ENCODE measurements around the gene AP3D1.

AP3D1 gene

DNA sequence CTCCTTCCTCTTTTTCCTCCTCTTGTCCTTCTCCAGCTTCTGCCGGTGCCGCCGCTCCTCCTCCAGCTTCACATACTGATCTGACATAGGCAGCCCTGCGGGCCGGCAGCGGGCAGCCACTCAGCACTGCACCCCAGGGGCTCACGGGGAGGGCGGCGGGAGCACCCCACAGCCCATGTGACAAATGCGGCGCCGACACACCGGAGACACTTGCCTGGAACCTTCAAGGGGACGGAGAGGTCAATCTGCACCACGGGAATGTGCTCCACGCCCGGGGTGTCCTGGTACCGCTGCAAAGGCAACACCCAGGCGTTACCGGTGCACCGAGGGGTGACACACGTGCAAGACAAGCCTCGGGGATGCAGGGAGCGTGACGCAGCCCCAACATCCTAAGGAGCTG is 36.0 kb downstream of the AP3D1 start:
- H3K4me3 ChIP-seq (ENCODE audit: low read depth, low read length), result no peak overlapping the region
- TF ChIP-seq, protein P1, sequence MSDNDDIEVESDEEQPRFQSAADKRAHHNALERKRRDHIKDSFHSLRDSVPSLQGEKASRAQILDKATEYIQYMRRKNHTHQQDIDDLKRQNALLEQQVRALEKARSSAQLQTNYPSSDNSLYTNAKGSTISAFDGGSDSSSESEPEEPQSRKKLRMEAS (IDR thresholded peaks at IDR 0.05; ENCODE audit: low read depth, low read length), result no peak
- TF ChIP-seq MYC (IDR thresholded peaks at IDR 0.05; ENCODE audit: low read depth, low read length) (no peak), POLR2A (IDR thresholded peaks at IDR 0.05; ENCODE audit: extremely low read depth, insufficient read length) (no peak)
- TF ChIP-seq, protein P2, sequence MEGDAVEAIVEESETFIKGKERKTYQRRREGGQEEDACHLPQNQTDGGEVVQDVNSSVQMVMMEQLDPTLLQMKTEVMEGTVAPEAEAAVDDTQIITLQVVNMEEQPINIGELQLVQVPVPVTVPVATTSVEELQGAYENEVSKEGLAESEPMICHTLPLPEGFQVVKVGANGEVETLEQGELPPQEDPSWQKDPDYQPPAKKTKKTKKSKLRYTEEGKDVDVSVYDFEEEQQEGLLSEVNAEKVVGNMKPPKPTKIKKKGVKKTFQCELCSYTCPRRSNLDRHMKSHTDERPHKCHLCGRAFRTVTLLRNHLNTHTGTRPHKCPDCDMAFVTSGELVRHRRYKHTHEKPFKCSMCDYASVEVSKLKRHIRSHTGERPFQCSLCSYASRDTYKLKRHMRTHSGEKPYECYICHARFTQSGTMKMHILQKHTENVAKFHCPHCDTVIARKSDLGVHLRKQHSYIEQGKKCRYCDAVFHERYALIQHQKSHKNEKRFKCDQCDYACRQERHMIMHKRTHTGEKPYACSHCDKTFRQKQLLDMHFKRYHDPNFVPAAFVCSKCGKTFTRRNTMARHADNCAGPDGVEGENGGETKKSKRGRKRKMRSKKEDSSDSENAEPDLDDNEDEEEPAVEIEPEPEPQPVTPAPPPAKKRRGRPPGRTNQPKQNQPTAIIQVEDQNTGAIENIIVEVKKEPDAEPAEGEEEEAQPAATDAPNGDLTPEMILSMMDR (IDR thresholded peaks at IDR 0.05; ENCODE audit: low read depth, low read length), result no peak
- no peak for DNase-seq (ENCODE audit: low read depth)

DNA sequence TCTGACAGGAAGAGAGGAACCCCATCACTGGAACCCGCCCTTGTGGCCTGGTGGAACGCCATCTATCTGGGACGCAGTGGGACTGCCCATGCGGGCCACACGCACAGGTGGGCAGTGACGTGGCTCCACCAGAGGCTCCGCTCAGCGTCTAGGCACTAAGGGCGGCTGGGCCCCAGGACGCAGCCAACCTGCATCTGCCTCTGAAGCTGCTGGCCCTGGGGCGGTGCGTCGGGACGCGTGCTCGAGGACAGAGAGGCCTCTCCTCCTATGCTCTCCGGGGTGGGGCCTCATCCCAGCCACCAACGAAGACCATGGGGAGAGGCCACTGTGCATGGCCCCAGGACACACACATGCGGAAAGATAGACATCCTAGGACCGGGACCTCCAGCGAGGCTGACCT is 36.5 kb downstream of the AP3D1 start:
- TF ChIP-seq, protein P1 (IDR thresholded peaks at IDR 0.05; ENCODE audit: low read depth, low read length), result no peak
- TF ChIP-seq MYC (IDR thresholded peaks at IDR 0.05; ENCODE audit: low read depth, low read length) (no peak), POLR2A (IDR thresholded peaks at IDR 0.05; ENCODE audit: extremely low read depth, insufficient read length) (no peak)
- TF ChIP-seq, protein P2 (IDR thresholded peaks at IDR 0.05; ENCODE audit: low read depth, low read length), result no peak
- DNase-seq (ENCODE audit: low read depth), result no peak
- no peak overlapping the region for H3K4me3 ChIP-seq (ENCODE audit: low read depth, low read length)

DNA sequence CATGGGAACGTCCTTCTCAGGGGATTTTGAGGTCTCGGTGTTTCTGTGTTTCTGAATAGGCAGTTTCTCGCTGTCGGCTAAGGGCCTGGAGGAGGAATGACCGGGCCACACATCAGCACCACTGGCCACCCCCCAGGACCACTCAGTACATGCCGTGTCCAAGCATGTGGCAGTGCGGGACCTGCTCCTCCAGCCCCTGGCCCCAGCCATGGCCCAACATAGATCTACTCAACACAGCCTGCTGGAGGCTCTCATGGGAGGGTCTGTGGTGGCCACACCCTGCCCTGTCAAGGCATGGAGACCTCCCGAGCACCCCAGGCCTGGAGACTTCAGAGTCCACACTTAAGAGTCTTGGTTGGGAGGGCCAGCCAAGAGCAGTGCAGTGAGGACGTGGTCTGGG is 37.1 kb downstream of the AP3D1 start:
- TF ChIP-seq, protein P2 (IDR thresholded peaks at IDR 0.05; ENCODE audit: low read depth, low read length), result no peak
- TF ChIP-seq MYC (IDR thresholded peaks at IDR 0.05; ENCODE audit: low read depth, low read length) (no peak), POLR2A (IDR thresholded peaks at IDR 0.05; ENCODE audit: extremely low read depth, insufficient read length) (no peak)
- TF ChIP-seq, protein P1 (IDR thresholded peaks at IDR 0.05; ENCODE audit: low read depth, low read length), result no peak

DNA sequence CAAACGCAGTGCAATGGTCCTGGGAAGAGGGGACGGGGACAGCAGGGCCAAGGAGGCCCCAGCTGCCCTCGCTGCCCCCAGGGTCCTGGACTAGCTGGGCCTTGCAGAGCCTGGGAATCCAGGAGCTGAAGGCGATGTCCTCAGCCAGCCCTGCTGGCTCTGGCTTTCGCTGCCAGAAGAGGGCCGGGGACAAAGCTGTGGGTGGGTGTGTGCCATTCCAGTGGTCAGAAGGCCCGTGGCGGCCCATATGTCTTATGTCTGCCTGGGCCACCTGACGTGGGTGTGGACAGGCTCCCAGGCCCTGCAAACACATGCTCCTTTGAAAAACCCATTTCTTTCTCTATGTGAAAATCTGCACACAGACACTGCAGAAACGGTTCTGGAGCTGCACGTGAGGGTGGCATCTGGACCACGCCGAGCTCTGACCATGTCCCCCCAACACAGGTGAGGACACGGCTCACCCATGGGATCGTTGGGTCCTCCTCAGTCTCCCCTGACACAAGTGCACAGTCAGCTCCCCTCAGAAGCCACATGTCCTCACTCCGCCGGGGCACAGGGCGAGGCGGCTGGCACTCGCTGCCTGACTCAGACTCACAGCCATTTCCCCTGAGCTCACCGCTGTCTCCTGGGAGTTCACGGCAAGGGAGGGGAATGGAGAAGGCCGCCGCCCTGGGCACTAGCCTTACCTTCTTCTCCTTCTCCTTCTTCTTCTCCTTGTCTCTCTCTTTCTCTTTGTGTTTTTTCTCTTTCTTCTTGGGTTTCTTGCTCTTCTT is 37.7 kb downstream of the AP3D1 start:
- DNase-seq (ENCODE audit: low read depth), result peak; percentile 60
- no peak overlapping the region for H3K4me3 ChIP-seq (ENCODE audit: low read depth, low read length)
- TF ChIP-seq, protein P1 (IDR thresholded peaks at IDR 0.05; ENCODE audit: low read depth, low read length), result no peak
- TF ChIP-seq POLR2A (IDR thresholded peaks at IDR 0.05; ENCODE audit: extremely low read depth, insufficient read length) (no peak), MYC (IDR thresholded peaks at IDR 0.05; ENCODE audit: low read depth, low read length) (no peak)
- TF ChIP-seq, protein P2 (IDR thresholded peaks at IDR 0.05; ENCODE audit: low read depth, low read length), result no peak

More for the DNA sequence above, 37.1 kb downstream of the AP3D1 start:
- DNase-seq (ENCODE audit: low read depth), result no peak
- no peak overlapping the region for H3K4me3 ChIP-seq (ENCODE audit: low read depth, low read length)

DNA sequence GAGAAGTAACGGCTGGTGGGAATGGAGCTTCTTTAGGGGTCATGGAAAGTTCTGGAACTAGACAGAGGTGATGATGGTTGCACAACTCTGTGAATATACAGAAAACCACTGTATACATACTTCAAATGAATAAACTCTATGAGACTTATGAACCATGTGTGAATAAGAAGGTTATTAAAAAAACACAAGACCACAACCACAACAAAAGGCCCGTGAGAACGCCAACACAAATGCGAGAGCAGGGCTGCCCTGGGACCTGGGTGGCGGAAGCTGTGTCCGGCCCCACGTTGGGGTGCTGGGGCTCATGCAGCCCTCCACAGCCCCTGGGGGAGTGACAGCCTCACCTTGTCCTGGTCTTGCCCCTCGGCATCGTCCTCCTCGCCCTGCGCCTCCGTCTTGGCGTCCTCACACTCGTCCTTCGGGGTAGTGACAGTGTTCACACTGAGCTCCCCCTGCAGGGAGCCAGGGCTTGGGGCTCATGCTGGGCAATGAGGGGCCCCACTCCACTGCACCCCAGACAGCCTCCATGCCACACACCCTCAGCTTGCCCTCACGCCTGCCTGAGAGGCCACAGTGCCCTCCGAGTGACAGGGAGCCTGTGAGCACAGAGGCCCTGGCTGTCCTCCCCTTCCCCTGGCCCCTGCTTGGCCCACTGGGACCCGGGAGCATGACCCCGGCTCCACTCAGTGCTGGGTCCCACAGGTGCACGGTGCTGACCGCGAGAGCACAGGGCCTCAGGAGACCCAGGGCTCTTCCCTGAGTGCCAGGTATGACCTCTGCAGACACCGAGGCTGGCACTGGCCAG is 38.6 kb downstream of the AP3D1 start:
- DNase-seq (ENCODE audit: low read depth), result no peak
- no peak overlapping the region for H3K4me3 ChIP-seq (ENCODE audit: low read depth, low read length)
- TF ChIP-seq MYC (IDR thresholded peaks at IDR 0.05; ENCODE audit: low read depth, low read length) (no peak), POLR2A (IDR thresholded peaks at IDR 0.05; ENCODE audit: extremely low read depth, insufficient read length) (no peak)
- TF ChIP-seq, protein P2 (IDR thresholded peaks at IDR 0.05; ENCODE audit: low read depth, low read length), result no peak
- TF ChIP-seq, protein P1 (IDR thresholded peaks at IDR 0.05; ENCODE audit: low read depth, low read length), result no peak
